IMR-90 (cell line): Measurements from ENCODE around the gene PNKP. TPM values are rescaled to one million over a fixed set of nuclear protein-coding genes. Genes with fewer than 3 reads are reported as not detected.

Source experiments
- ATAC-seq: fragments of 200-7000 bp; cut with Tn5 transposase; 2 replicates; pipeline ENCODE4 v1.9.1; 2020; ENCODE audit warnings: low read depth, mild to moderate bottlenecking, moderate library complexity
- BruUV-seq: library from RNA; stranded (reverse); fragments of 400-500 nt; replicated peaks from 2 replicates; lab custom pipeline; 2021; lab: Mats Ljungman, UMichigan
- CTCF ChIA-PET: fragments of 300-600 bp; formaldehyde crosslinking; extraction: SDS; loops from one replicate; lab custom pipeline; 2021; ENCODE audit warnings: antibody characterized with exemption; lab: Yijun Ruan, JAX
- POLR2A ChIA-PET: fragments of 300-600 bp; sonication (Branson Sonifier 250); formaldehyde crosslinking; loops from one replicate; lab custom pipeline; 2022; ENCODE audit warnings: antibody characterized with exemption; ENCODE audit not compliant: unreplicated experiment; lab: Charles Lee
- DNase-seq: peaks from one replicate; pipeline ENCODE4 v3.0.0; 2013
- H2AFZ ChIP-seq: replicated peaks from 2 replicates; pipeline ENCODE3; 2013; ENCODE audit warnings: low read length, mild to moderate bottlenecking; ENCODE audit not compliant: poor library complexity
- H2AK5ac ChIP-seq: 2 replicates; pipeline ENCODE4 v1.6.1; 2013; ENCODE audit warnings: low read depth, low read length, inconsistent platforms
- H2AK9ac ChIP-seq: replicated peaks from 2 replicates; pipeline ENCODE3; 2013; ENCODE audit warnings: mild to moderate bottlenecking, low read depth, low read length, moderate library complexity; ENCODE audit not compliant: poor library complexity
- H2BK120ac ChIP-seq: 2 replicates; pipeline ENCODE4 v1.6.1; 2013; ENCODE audit warnings: low read depth, low read length, inconsistent platforms
- H2BK15ac ChIP-seq: 3 replicates; pipeline ENCODE4 v1.6.1; 2013; ENCODE audit warnings: low read depth, low read length, inconsistent platforms
- H2BK20ac ChIP-seq: 2 replicates; pipeline ENCODE4 v1.6.1; 2013; ENCODE audit warnings: low read depth, mild to moderate bottlenecking, inconsistent platforms, low read length, moderate library complexity
- H2BK5ac ChIP-seq: 2 replicates; pipeline ENCODE4 v1.6.1; 2013; ENCODE audit warnings: mild to moderate bottlenecking, low read depth, low read length, inconsistent platforms; ENCODE audit not compliant: poor library complexity, severe bottlenecking
- H3K14ac ChIP-seq: replicated peaks from 2 replicates; pipeline ENCODE4 v1.6.1; 2013; ENCODE audit warnings: low read depth, low read length, inconsistent platforms
- H3K18ac ChIP-seq: 2 replicates; pipeline ENCODE4 v1.6.1; 2013; ENCODE audit warnings: low read depth, low read length, control low read depth
- H3K23ac ChIP-seq: 2 replicates; pipeline ENCODE4 v1.6.1; 2013; ENCODE audit warnings: low read depth, low read length, inconsistent platforms
- H3K27ac ChIP-seq: 2 replicates; pipeline ENCODE4 v1.5.1; 2013; ENCODE audit warnings: mild to moderate bottlenecking, control low read depth, low read length; ENCODE audit not compliant: insufficient read depth
- H3K27me3 ChIP-seq: 2 replicates; pipeline ENCODE4 v1.6.1; 2013; ENCODE audit warnings: low read length; ENCODE audit not compliant: control insufficient read depth, insufficient read depth
- H3K36me3 ChIP-seq: 2 replicates; pipeline ENCODE4 v1.6.1; 2013; ENCODE audit warnings: low read length, mixed read lengths; ENCODE audit not compliant: control insufficient read depth, insufficient read depth
- H3K4ac ChIP-seq: 2 replicates; pipeline ENCODE4 v1.6.1; 2013; ENCODE audit warnings: low read depth, low read length, inconsistent platforms
- H3K4me1 ChIP-seq: 2 replicates; pipeline ENCODE4 v1.6.1; 2013; ENCODE audit warnings: low read length, mixed read lengths; ENCODE audit not compliant: control insufficient read depth, insufficient read depth
- H3K4me2 ChIP-seq: 2 replicates; pipeline ENCODE4 v1.6.1; 2013; ENCODE audit warnings: low read depth, mild to moderate bottlenecking, control low read depth, low read length, moderate library complexity
- H3K4me3 ChIP-seq: 2 replicates; pipeline ENCODE4 v1.5.1; 2013; ENCODE audit warnings: low read depth, mild to moderate bottlenecking, control low read depth, low read length, moderate library complexity; ENCODE audit not compliant: insufficient read depth
- H3K56ac ChIP-seq: 2 replicates; pipeline ENCODE4 v1.6.1; 2013; ENCODE audit warnings: low read length, inconsistent platforms; ENCODE audit not compliant: insufficient read depth; ENCODE audit errors: extremely low read depth
- H3K79me1 ChIP-seq, 2 experiments: 2 replicates each; pipeline ENCODE4 v1.6.1; 2013; ENCODE audit warnings: low read length in 2 of 2, inconsistent platforms in 1 of 2, low read depth in 1 of 2
- H3K9ac ChIP-seq: 2 replicates; pipeline ENCODE4 v1.6.1; 2013; ENCODE audit warnings: low read depth, low read length, control low read depth
- H3K9me1 ChIP-seq: 2 replicates; pipeline ENCODE4 v1.6.1; 2013; ENCODE audit warnings: low read length, inconsistent platforms; ENCODE audit not compliant: insufficient read depth
- H3K9me3 ChIP-seq: 2 replicates; pipeline ENCODE4 v1.6.1; 2013; ENCODE audit warnings: low read length; ENCODE audit not compliant: control insufficient read depth, insufficient read depth
- H4K20me1 ChIP-seq: 2 replicates; pipeline ENCODE4 v1.6.1; 2013; ENCODE audit warnings: low read length, inconsistent platforms; ENCODE audit not compliant: insufficient read depth
- H4K5ac ChIP-seq: 2 replicates; pipeline ENCODE4 v1.6.1; 2013; ENCODE audit warnings: mild to moderate bottlenecking, low read depth, low read length, control low read depth
- H4K8ac ChIP-seq, 2 experiments: 2 replicates each; pipeline ENCODE4 v1.6.1; 2013; ENCODE audit warnings: low read depth in 2 of 2, low read length in 2 of 2, control low read depth in 1 of 2, inconsistent platforms in 1 of 2
- H4K91ac ChIP-seq: 2 replicates; pipeline ENCODE4 v1.6.1; 2013; ENCODE audit warnings: low read depth, low read length, inconsistent platforms; ENCODE audit not compliant: insufficient read depth
- CHD1 ChIP-seq: IDR thresholded peaks from 2 replicates; pipeline ENCODE4 v1.6.1; 2012; ENCODE audit warnings: low read depth, low read length, improper control_type of control experiment
- MAFK ChIP-seq: IDR thresholded peaks from 2 replicates; pipeline ENCODE4 v1.6.1; 2012; ENCODE audit warnings: low read depth, low read length, improper control_type of control experiment
- NFE2L2 ChIP-seq: fragments of 150-350 bp; IDR thresholded peaks from 2 replicates; pipeline ENCODE4 v1.6.1; 2016; ENCODE audit warnings: low read depth, mild to moderate bottlenecking, low read length
- WGBS, 2 experiments: methylation state at CpG; one replicate each; pipeline versions ENCODE4 v1.1.5 to v1.1.7; 2013; ENCODE audit warnings: missing lambda C conversion rate in 2 of 2; ENCODE audit not compliant: insufficient read length in 1 of 2; ENCODE audit errors: extremely low coverage in 2 of 2; 5-methylcytosine and 5-hydroxymethylcytosine counted together
- dilution Hi-C: fragments of 300-500 bp; cut with HindIII; formaldehyde crosslinking; loops from one replicate; pipeline ENCODE4 v1.14.3; 2018; ENCODE audit warnings: low sequenced_read_pairs; ENCODE audit not compliant: unreplicated experiment
- in situ Hi-C: fragments of 300-500 bp; cut with MboI; formaldehyde crosslinking; loops from 3 replicates; pipeline ENCODE4 v1.14.3; 2019; ENCODE audit warnings: low sequenced_read_pairs, inconsistent platforms, mixed read lengths
- intact Hi-C: fragments of 100-400 bp; cut with micrococcal nuclease; formaldehyde crosslinking; loops from 2 replicates; pipeline ENCODE4 v1.10.0; 2022
- polyA plus RNA-seq, 3 experiments: library from polyadenylated mRNA; depleted of rRNA; stranded (reverse); fragments of >200 nt; gene quantifications; 2 replicates each; pipeline ENCODE4 v1.2.3, GENCODE V29; 2012; ENCODE audit warnings: low replicate concordance in 1 of 3
- total RNA-seq: library from RNA; depleted of rRNA; stranded (reverse); fragments of >200 nt; gene quantifications from 2 replicates; pipeline ENCODE4 v1.2.3, GENCODE V29; 2012

PNKP gene
- total and polyA plus RNA-seq, 2 of the 4 experiments (the other 2 are of a cell fraction) = 14.2 to 25.0 TPM

GRCh38 chr19:49858088-49858985 is 9.0 kb downstream of the PNKP start:
- Histone ChIP-seq H3K23ac (no peak overlapping the region), H4K8ac (no peak overlapping the region), H3K9me1 (peaks cover 7% of the 10 kb centered on the region), H2BK5ac (peak overlapping the region; percentile 28), H3K27ac (no peak overlapping the region), H3K56ac (no peak overlapping the region), H3K4me3 (no peak overlapping the region), H3K14ac (no peak overlapping the region), H2AFZ (peak overlapping the region; percentile 5), H4K5ac (no peak overlapping the region), H3K4ac (peak overlapping the region; percentile 41; the same call in 1 of the 2 replicates), H3K18ac (no peak overlapping the region), H3K27me3 (no peaks in the 10 kb centered on the region), H3K4me1 (peaks cover 13% of the 10 kb centered on the region), H3K4me2 (no peak overlapping the region), H4K91ac (no peak overlapping the region), H2AK9ac (peak overlapping the region; percentile 84), H2BK120ac (no peak overlapping the region), H2AK5ac (no peak overlapping the region), H3K36me3 (peaks cover 79% of the 10 kb centered on the region), H3K9ac (no peak overlapping the region), H2BK20ac (no peak overlapping the region), H3K79me1 (peaks cover 4 to 75% of the 10 kb centered on the region in 2 experiments; a peak in 3 of 4 replicates), H3K9me3 (no peaks in the 10 kb centered on the region), H4K20me1 (peaks cover 61% of the 10 kb centered on the region), H2BK15ac (no peak overlapping the region)
- in situ Hi-C loops (loop anchor here (10.0 kb wide), 1 partner anchor 174 kb away; the partner anchor contains the start of gene ADM5), dilution Hi-C loops (no loop called here), intact Hi-C loops (no loop called here)
- TF ChIP-seq MAFK (0 out of 2 replicates have a peak, but pooled peaks have one; percentile 15), CHD1 (no peak), NFE2L2 (no peak)
- no peak for ATAC-seq
- ChIA-PET POLR2A (no interaction called here), CTCF (no interaction called here)
- BruUV-seq = no TSS peak
- WGBS, 2 experiments = 94% methylated on average over 3 of the region's 37 CpGs; no CpG with 5 or more reads in 1 of the 2 experiments
- DNase-seq = no peak
